RWPE2 (cell line): ENCODE results near the gene TMEM60.

Experiments used
- ATAC-seq: fragments of 200-7000 bp; cut with Tn5 transposase; 3 replicates; pipeline ENCODE4 v1.9.1; 2021; ENCODE audit warnings: low read depth
- DNase-seq: peaks from one replicate; pipeline ENCODE4 v3.0.0-alpha.2; 2020; ENCODE audit warnings: low spot score
- H3K27ac ChIP-seq: fragments of 450-650 bp; 2 replicates; pipeline ENCODE4 v1.5.1; 2017; ENCODE audit warnings: mild to moderate bottlenecking; ENCODE audit not compliant: poor library complexity, severe bottlenecking
- H3K27me3 ChIP-seq: fragments of 250-450 bp; sonication (Bioruptor Pico); 2 replicates; pipeline ENCODE4 v1.5.1; 2021; ENCODE audit warnings: mild to moderate bottlenecking, moderate library complexity; ENCODE audit not compliant: insufficient read depth, poor library complexity, severe bottlenecking
- H3K36me3 ChIP-seq: fragments of 250-450 bp; sonication (Bioruptor Pico); 2 replicates; pipeline ENCODE4 v1.5.1; 2020; ENCODE audit warnings: low read depth, mild to moderate bottlenecking, moderate library complexity
- H3K4me1 ChIP-seq: fragments of 250-450 bp; sonication (Bioruptor Pico); 2 replicates; pipeline ENCODE4 v1.5.1; 2021; ENCODE audit warnings: mild to moderate bottlenecking, moderate library complexity; ENCODE audit not compliant: insufficient read depth, poor library complexity, severe bottlenecking
- H3K4me3 ChIP-seq: fragments of 250-450 bp; sonication (Bioruptor Pico); 2 replicates; pipeline ENCODE4 v1.5.1; 2021; ENCODE audit warnings: mild to moderate bottlenecking, moderate library complexity; ENCODE audit not compliant: severe bottlenecking
- H3K9me3 ChIP-seq: fragments of 250-450 bp; sonication (Bioruptor Pico); 2 replicates; pipeline ENCODE4 v1.5.1; 2021; ENCODE audit warnings: mild to moderate bottlenecking, moderate library complexity; ENCODE audit not compliant: severe bottlenecking
- CTCF ChIP-seq: fragments of 450-650 bp; IDR thresholded peaks from one replicate; pipeline ENCODE4 v1.5.1; 2017; ENCODE audit warnings: mild to moderate bottlenecking, moderate library complexity; ENCODE audit not compliant: poor library complexity, severe bottlenecking

The TMEM60 gene

GRCh38 chr7:77757589-77757988, 40.6 kb downstream of the TMEM60 start:
- no peak for ATAC-seq
- no peak overlapping the region for H3K27ac ChIP-seq
- no peak for DNase-seq

GRCh38 chr7:77753173-77753572, 45.1 kb downstream of the TMEM60 start:
- Histone ChIP-seq H3K4me1 (no peaks in the 10 kb centered on the region), H3K4me3 (no peak overlapping the region), H3K27me3 (no peaks in the 10 kb centered on the region), H3K36me3 (peaks cover 13% of the 10 kb centered on the region), H3K27ac (no peak overlapping the region), H3K9me3 (no peaks in the 10 kb centered on the region)
- ATAC-seq (no peak), DNase-seq (no peak)
- TF ChIP-seq CTCF = no peak

More at GRCh38 chr7:77757589-77757988, 40.6 kb downstream of the TMEM60 start:
- Histone ChIP-seq H3K4me1 (peaks cover 6% of the 10 kb centered on the region), H3K9me3 (peaks cover 2% of the 10 kb centered on the region), H3K4me3 (no peak overlapping the region), H3K27me3 (no peaks in the 10 kb centered on the region), H3K36me3 (no peaks in the 10 kb centered on the region; the same call in 1 of the 2 replicates)
- no peak for TF ChIP-seq CTCF

GRCh38 chr7:77752016-77752415, 46.2 kb downstream of the TMEM60 start:
- H3K36me3 ChIP-seq = peaks cover 13% of the 10 kb centered on the region
- H3K27me3 ChIP-seq = no peaks in the 10 kb centered on the region
- no peaks in the 10 kb centered on the region for H3K4me1 ChIP-seq
- H3K9me3 ChIP-seq = no peaks in the 10 kb centered on the region
- no peak for TF ChIP-seq CTCF
- no peak for DNase-seq
- no peak overlapping the region for H3K27ac ChIP-seq
- ATAC-seq = no peak
- no peak overlapping the region for H3K4me3 ChIP-seq

- ATAC-seq = no peak
- TF ChIP-seq CTCF = no peak
These were observed 50.5 kb downstream of the TMEM60 start for GRCh38 chr7:77747718-77748117.

GRCh38 chr7:77747178-77747577, 51.1 kb downstream of the TMEM60 start:
- Histone ChIP-seq H3K27ac (no peak overlapping the region), H3K36me3 (peaks cover 17% of the 10 kb centered on the region), H3K4me1 (no peaks in the 10 kb centered on the region), H3K9me3 (no peaks in the 10 kb centered on the region), H3K27me3 (no peaks in the 10 kb centered on the region), H3K4me3 (no peak overlapping the region)
- TF ChIP-seq CTCF = no peak
- DNase-seq (no peak), ATAC-seq (no peak)

More at GRCh38 chr7:77747718-77748117, 50.5 kb downstream of the TMEM60 start:
- Histone ChIP-seq H3K4me3 (no peak overlapping the region), H3K4me1 (no peaks in the 10 kb centered on the region), H3K9me3 (no peaks in the 10 kb centered on the region), H3K27me3 (no peaks in the 10 kb centered on the region), H3K27ac (no peak overlapping the region), H3K36me3 (peaks cover 17% of the 10 kb centered on the region)
- DNase-seq = no peak
